ENCODE data around the gene FN3K. TPM values are rescaled to one million over a fixed set of nuclear protein-coding genes. Genes with fewer than 3 reads are reported as not detected.
"Not testable (repeated sequence)": the region's sequence is repeated elsewhere in the genome, so short reads cannot be mapped to it uniquely, and the experiment has no call there.

Gene FN3K
- total and polyA plus RNA-seq, 3 experiments from 2014 or later = 0.79 to 2.3 (median 1.3) TPM

- H3K36me3 ChIP-seq (ENCODE audit: insufficient read depth, low read length) = peaks cover 9% of the 10 kb centered on the region
- CTCF ChIA-PET = interaction anchor here (1.4 to 1.6 kb wide), 2 partner anchors 11 to 101 kb away, joined by 3 to 5 read pairs; no protein-coding TSS in a partner anchor
- no peaks in the 10 kb centered on the region for H3K9me3 ChIP-seq (ENCODE audit: low read length)
These were observed 33.6 kb downstream of the FN3K start for GRCh38 chr17:82769041-82769440.

GRCh38 chr17:82772026-82772425 lies 36.6 kb downstream of the FN3K start:
- POLR2A ChIA-PET = no interaction called here
- Histone ChIP-seq H3K9me3 (ENCODE audit: low read length) (no peaks in the 10 kb centered on the region), H3K4me1 (ENCODE audit: insufficient read depth, low read length) (peaks cover 10% of the 10 kb centered on the region), H3K27me3 (ENCODE audit: insufficient read depth, low read length, poor library complexity, severe bottlenecking) (no peaks in the 10 kb centered on the region), H3K4me3 (ENCODE audit: low read length) (no peak overlapping the region), H3K27ac (ENCODE audit: low read depth, low read length) (no peak overlapping the region), H3K36me3 (ENCODE audit: insufficient read depth, low read length) (peaks cover 9% of the 10 kb centered on the region)
- Mint-ChIP-seq H3K36me3 (peaks cover 13 to 49% (median 20%) of the 10 kb centered on the region in 3 donors), H3K27ac (peak overlapping the region in 3 of 8 donors; percentile 17 to 46 (median 43)), H3K27me3 (no peaks in the 10 kb centered on the region), H3K4me3 (peak overlapping the region in 3 of 7 donors; percentile 15 to 81 (median 50)), H3K9me3 (no peaks in the 10 kb centered on the region), H3K4me1 (peaks cover 30 to 41% (median 35%) of the 10 kb centered on the region in 3 donors)
- DNase-seq = no peak
- CTCF ChIA-PET = interaction anchor here (1.8 to 2.0 kb wide), 2 partner anchors 10 to 103 kb away, joined by 4 to 7 read pairs; no protein-coding TSS in a partner anchor

More at GRCh38 chr17:82769041-82769440, 33.6 kb downstream of the FN3K start:
- Mint-ChIP-seq H3K27me3 (no peaks in the 10 kb centered on the region), H3K9me3 (no peaks in the 10 kb centered on the region), H3K4me3 (no peak overlapping the region), H3K4me1 (peaks cover 15 to 18% (median 16%) of the 10 kb centered on the region in 3 donors), H3K27ac (no peak overlapping the region), H3K36me3 (peaks cover 13 to 71% (median 22%) of the 10 kb centered on the region in 3 donors)
- Histone ChIP-seq H3K27me3 (ENCODE audit: insufficient read depth, low read length, poor library complexity, severe bottlenecking) (no peaks in the 10 kb centered on the region), H3K4me1 (ENCODE audit: insufficient read depth, low read length) (peaks cover 5% of the 10 kb centered on the region), H3K4me3 (ENCODE audit: low read length) (no peak overlapping the region), H3K27ac (ENCODE audit: low read depth, low read length) (no peak overlapping the region)
- DNase-seq = no peak
- POLR2A ChIA-PET = no interaction called here

- Mint-ChIP-seq H3K4me3 (peak overlapping the region in 4 of 7 donors; percentile 71 to 91 (median 76)), H3K4me1 (peaks cover 32 to 46% (median 38%) of the 10 kb centered on the region in 3 donors), H3K27ac (peak overlapping the region in 6 of 8 donors; percentile 6 to 96 (median 84)), H3K36me3 (peaks cover 4 to 31% (median 10%) of the 10 kb centered on the region in 3 donors)
- not testable (repeated sequence) for H3K27ac ChIP-seq (ENCODE audit: low read depth, low read length); H3K9me3 ChIP-seq (ENCODE audit: low read length); H3K9me3 Mint-ChIP-seq; H3K27me3 Mint-ChIP-seq; DNase-seq; H3K27me3 ChIP-seq (ENCODE audit: insufficient read depth, low read length, poor library complexity, severe bottlenecking); H3K36me3 ChIP-seq (ENCODE audit: insufficient read depth, low read length)
- CTCF ChIA-PET = interaction anchor here (1.3 kb wide), 2 partner anchors 86 to 97 kb away, joined by 4 read pairs; no protein-coding TSS in a partner anchor
- peak overlapping the region; percentile 6 for H3K4me3 ChIP-seq (ENCODE audit: low read length)
- POLR2A ChIA-PET = interaction anchor here (0.9 kb wide), 1 partner anchor 277 kb away, joined by 3 read pairs; no protein-coding TSS in a partner anchor
- peaks cover 10% of the 10 kb centered on the region for H3K4me1 ChIP-seq (ENCODE audit: insufficient read depth, low read length)
These were observed 39.0 kb downstream of the FN3K start for GRCh38 chr17:82774456-82774855.

- H3K27me3 Mint-ChIP-seq = peaks cover 0 to 1% of the 10 kb centered on the region in 2 donors
These were observed 39.8 kb downstream of the FN3K start for GRCh38 chr17:82775001-82775823.

GRCh38 chr17:82776454-82776853 lies 41.0 kb downstream of the FN3K start:
- Histone ChIP-seq H3K27ac (ENCODE audit: low read depth, low read length) (no peak overlapping the region), H3K27me3 (ENCODE audit: insufficient read depth, low read length, poor library complexity, severe bottlenecking) (no peaks in the 10 kb centered on the region), H3K9me3 (ENCODE audit: low read length) (no peaks in the 10 kb centered on the region), H3K4me3 (ENCODE audit: low read length) (no peak overlapping the region), H3K36me3 (ENCODE audit: insufficient read depth, low read length) (peaks cover 1% of the 10 kb centered on the region), H3K4me1 (ENCODE audit: insufficient read depth, low read length) (peaks cover 10% of the 10 kb centered on the region)
- H3K27me3 Mint-ChIP-seq = peaks cover 0 to 1% of the 10 kb centered on the region in 2 donors
- no peak for DNase-seq
- no peaks in the 10 kb centered on the region for H3K9me3 Mint-ChIP-seq
- peak overlapping the region in 7 of 8 donors; percentile 29 to 84 (median 69) for H3K27ac Mint-ChIP-seq
- CTCF ChIA-PET = interaction anchor here (1.0 to 1.2 kb wide), 3 partner anchors 12 to 212 kb away, joined by 3 read pairs; no protein-coding TSS in a partner anchor
- POLR2A ChIA-PET = no interaction called here
- peaks cover 0 to 23% (median 8%) of the 10 kb centered on the region in 3 donors for H3K36me3 Mint-ChIP-seq
- H3K4me1 Mint-ChIP-seq = peaks cover 32 to 46% (median 38%) of the 10 kb centered on the region in 3 donors
- H3K4me3 Mint-ChIP-seq = peak overlapping the region in 5 of 7 donors; percentile 41 to 79 (median 50)

More at GRCh38 chr17:82775001-82775823, 39.8 kb downstream of the FN3K start:
- no peaks in the 10 kb centered on the region for H3K9me3 Mint-ChIP-seq
- H3K27ac Mint-ChIP-seq = peak overlapping the region; percentile 13 to 96 (median 84)
- Histone ChIP-seq H3K9me3 (ENCODE audit: low read length) (no peaks in the 10 kb centered on the region), H3K27ac (ENCODE audit: low read depth, low read length) (no peak overlapping the region), H3K27me3 (ENCODE audit: insufficient read depth, low read length, poor library complexity, severe bottlenecking) (no peaks in the 10 kb centered on the region), H3K4me3 (ENCODE audit: low read length) (peak overlapping the region; percentile 6), H3K36me3 (ENCODE audit: insufficient read depth, low read length) (no peaks in the 10 kb centered on the region), H3K4me1 (ENCODE audit: insufficient read depth, low read length) (peaks cover 10% of the 10 kb centered on the region)
- peaks cover 32 to 46% (median 38%) of the 10 kb centered on the region in 3 donors for H3K4me1 Mint-ChIP-seq
- peaks cover under 1 to 27% (median 8%) of the 10 kb centered on the region in 3 donors for H3K36me3 Mint-ChIP-seq
- ChIA-PET CTCF (interaction anchor here (0.8 to 1.3 kb wide), 9 partner anchors 10 to 423 kb away, joined by 3 to 5 read pairs (median 4); no protein-coding TSS in a partner anchor), POLR2A (interaction anchor here (0.9 kb wide), 1 partner anchor 276 kb away, joined by 3 read pairs; no protein-coding TSS in a partner anchor)
- peak; percentile 29 to 67 (median 40) for DNase-seq
- H3K4me3 Mint-ChIP-seq = peak overlapping the region; percentile 3 to 91 (median 76)

- H3K9me3 ChIP-seq (ENCODE audit: low read length); H3K36me3 ChIP-seq (ENCODE audit: insufficient read depth, low read length); H3K4me3 ChIP-seq (ENCODE audit: low read length); H3K27ac ChIP-seq (ENCODE audit: low read depth, low read length); DNase-seq; CTCF ChIA-PET; H3K27me3 Mint-ChIP-seq; H3K27me3 ChIP-seq (ENCODE audit: insufficient read depth, low read length, poor library complexity, severe bottlenecking); H3K4me3 Mint-ChIP-seq; POLR2A ChIA-PET; H3K9me3 Mint-ChIP-seq: not testable (repeated sequence)
- peaks cover 16% of the 10 kb centered on the region for H3K4me1 ChIP-seq (ENCODE audit: insufficient read depth, low read length)
- H3K36me3 Mint-ChIP-seq = peaks cover 0 to 20% (median 6%) of the 10 kb centered on the region in 3 donors
- peak overlapping the region in 3 of 8 donors; percentile 29 to 69 (median 29) for H3K27ac Mint-ChIP-seq
- H3K4me1 Mint-ChIP-seq = peaks cover 34 to 47% (median 44%) of the 10 kb centered on the region in 3 donors
These were observed 42.5 kb downstream of the FN3K start for GRCh38 chr17:82777778-82778375.

GRCh38 chr17:82779541-82779940 lies 44.1 kb downstream of the FN3K start:
- Mint-ChIP-seq H3K4me3 (no peak overlapping the region), H3K4me1 (peaks cover 32 to 42% (median 42%) of the 10 kb centered on the region in 3 donors), H3K9me3 (no peaks in the 10 kb centered on the region), H3K27ac (no peak overlapping the region), H3K27me3 (peaks cover 0 to 1% of the 10 kb centered on the region in 2 donors), H3K36me3 (peaks cover 0 to 26% (median 6%) of the 10 kb centered on the region in 3 donors)
- ChIA-PET POLR2A (no interaction called here), CTCF (interaction anchor here (0.7 to 1.2 kb wide), 2 partner anchors 11 to 26 kb away, joined by 3 read pairs; no protein-coding TSS in a partner anchor)
- Histone ChIP-seq H3K4me3 (ENCODE audit: low read length) (no peak overlapping the region), H3K9me3 (ENCODE audit: low read length) (no peaks in the 10 kb centered on the region), H3K4me1 (ENCODE audit: insufficient read depth, low read length) (peaks cover 15% of the 10 kb centered on the region), H3K27ac (ENCODE audit: low read depth, low read length) (no peak overlapping the region), H3K27me3 (ENCODE audit: insufficient read depth, low read length, poor library complexity, severe bottlenecking) (no peaks in the 10 kb centered on the region), H3K36me3 (ENCODE audit: insufficient read depth, low read length) (peaks cover 13% of the 10 kb centered on the region)
- no peak for DNase-seq

Data from CD8-positive, alpha-beta memory T cell (primary cell).